Naive thymus-derived CD8-positive, alpha-beta T cell (primary cell): Measurements from ENCODE around the gene PSAT1. TPM values are rescaled to one million over a fixed set of nuclear protein-coding genes. Genes with fewer than 3 reads are reported as not detected.

Experiments used
- ATAC-seq, 2 donors: fragments of 150-1000 bp; cut with Tn5 transposase in 1 of 2; sonication (Bioruptor Pico), chemical (Tn5 transposase) in 1 of 2; 1 replicate in 1 of 2; 2 replicates in 1 of 2; pipeline ENCODE4 v1.10.0; 2021; ENCODE audit warnings: mild to moderate bottlenecking in 2 of 2, moderate library complexity in 2 of 2
- POLR2A ChIA-PET: fragments of 350-600 bp; sonication (Branson Sonifier 250); formaldehyde crosslinking; loops from one replicate; lab custom pipeline; 2021; ENCODE audit warnings: antibody characterized with exemption; lab: Charles Lee
- DNase-seq, 10 donors: peaks; one replicate each; pipeline versions ENCODE4 v3.0.0 to v3.0.0-alpha.2; 2020 to 2022
- H3K27ac Mint-ChIP-seq, 10 donors: one replicate each; pipeline ENCODE4 v1.8.0; 2020 to 2022; ENCODE audit warnings: mild to moderate bottlenecking in 10 of 10, mixed read lengths in 10 of 10, moderate library complexity in 4 of 10, inconsistent platforms in 1 of 10
- H3K27me3 Mint-ChIP-seq, 5 donors: one replicate each; pipeline ENCODE4 v1.8.0; 2021 to 2022; ENCODE audit warnings: mixed read lengths in 5 of 5
- H3K36me3 Mint-ChIP-seq, 3 donors: one replicate each; pipeline ENCODE4 v1.8.0; 2020 to 2022; ENCODE audit warnings: mixed read lengths in 3 of 3, mild to moderate bottlenecking in 2 of 3, inconsistent platforms in 1 of 3
- H3K4me1 Mint-ChIP-seq, 4 donors: one replicate each; pipeline ENCODE4 v1.8.0; 2021 to 2022; ENCODE audit warnings: mixed read lengths in 4 of 4
- H3K4me3 Mint-ChIP-seq, 10 donors: one replicate each; pipeline ENCODE4 v1.8.0; 2020 to 2022; ENCODE audit warnings: mild to moderate bottlenecking in 10 of 10, mixed read lengths in 10 of 10, moderate library complexity in 6 of 10, inconsistent platforms in 1 of 10
- H3K9me3 Mint-ChIP-seq, 9 donors: one replicate each; pipeline ENCODE4 v1.8.0; 2020 to 2022; ENCODE audit warnings: mixed read lengths in 9 of 9, mild to moderate bottlenecking in 3 of 9, inconsistent platforms in 1 of 9, moderate library complexity in 1 of 9
- polyA plus RNA-seq, 3 donors: library from polyadenylated mRNA; unstranded; fragments of 300-500 nt; fragmentation: Illumina TruSeq; gene quantifications; one replicate each; pipeline ENCODE4 v1.2.3, GENCODE V29; 2021
- total RNA-seq, 8 experiments: library from RNA in 2 of 8; stranded (reverse) in 2 of 8; gene quantifications; one replicate each; pipeline ENCODE4 v1.2.3 and lab custom pipeline; 2021 to 2026

The PSAT1 gene
- total and polyA plus RNA-seq, 5 experiments from 2014 or later: 12.1 to 29.3 (median 20.1) TPM

DNA sequence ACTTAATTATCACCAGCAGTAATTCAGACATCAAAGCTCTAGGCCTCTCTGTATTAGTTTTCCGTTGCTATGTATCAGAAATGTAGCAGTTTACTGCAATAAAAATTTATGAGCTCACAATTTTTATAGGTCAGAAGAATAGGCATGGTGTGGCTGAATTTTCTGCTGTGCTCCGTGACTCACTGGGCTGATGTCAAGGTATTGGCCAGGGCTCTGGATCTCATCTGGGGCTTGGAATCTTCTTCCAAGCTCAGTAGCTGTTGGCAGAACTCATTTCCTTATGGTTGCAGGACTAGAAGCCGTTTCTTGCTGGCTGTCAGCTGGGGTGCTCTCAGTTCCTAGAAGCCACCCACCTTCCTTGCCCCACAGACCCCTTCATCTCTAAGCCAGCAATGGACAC lies 66.3 kb downstream of the PSAT1 start:
- Mint-ChIP-seq H3K4me1 (peaks cover 0 to 1% (median 0%) of the 10 kb centered on the region in 4 donors), H3K27ac (peak overlapping the region in 1 of 10 donors; percentile 12), H3K4me3 (no peak overlapping the region), H3K9me3 (no peaks in the 10 kb centered on the region), H3K36me3 (no peaks in the 10 kb centered on the region), H3K27me3 (no peaks in the 10 kb centered on the region)
- ATAC-seq: no peak
- POLR2A ChIA-PET: no interaction called here
- no peak for DNase-seq

DNA sequence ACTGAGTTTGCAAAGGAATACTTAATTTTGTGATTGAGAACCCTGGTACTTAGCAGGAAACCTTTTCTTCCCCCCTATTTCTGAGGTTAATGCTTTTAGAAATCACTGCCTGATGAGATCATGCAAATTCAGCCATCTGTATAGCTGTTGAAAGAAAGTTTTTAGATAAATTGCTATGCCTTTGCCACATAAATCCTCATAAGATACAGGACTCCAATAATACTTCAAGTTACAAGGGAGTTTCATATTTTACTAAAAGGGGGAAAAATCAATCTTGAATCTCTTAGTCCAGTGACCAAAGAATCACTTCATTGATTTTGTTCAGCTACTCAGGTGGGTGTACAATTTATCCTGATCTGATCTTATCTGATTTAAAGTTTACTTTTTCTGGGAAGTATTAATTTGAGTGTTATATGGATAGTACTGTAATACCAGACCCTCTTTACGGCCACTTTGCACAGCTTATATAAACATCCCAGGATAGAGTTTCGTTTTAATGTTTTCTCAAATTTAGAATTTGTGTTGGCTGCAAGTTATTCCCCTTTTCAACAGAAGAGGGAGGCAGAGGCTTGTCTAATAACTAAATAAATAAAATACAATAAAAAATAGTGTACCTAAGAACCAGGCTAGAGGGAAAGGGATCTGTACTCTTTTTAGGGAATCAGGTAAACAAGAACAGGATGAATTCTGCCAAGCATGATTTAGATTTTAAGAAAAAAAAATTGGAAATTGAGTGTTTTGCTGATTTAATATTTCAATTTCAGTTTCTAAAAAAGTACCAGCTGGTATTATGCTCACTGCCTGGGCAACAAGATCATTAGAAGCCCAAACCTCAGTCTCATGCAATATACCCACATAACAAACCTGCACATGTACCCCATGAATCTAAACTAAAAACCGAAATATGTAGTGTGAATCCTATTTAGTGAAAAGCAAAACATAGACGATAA lies 69.1 kb downstream of the PSAT1 start:
- ATAC-seq (no peak), DNase-seq (no peak)
- H3K4me3 Mint-ChIP-seq: no peak overlapping the region
- POLR2A ChIA-PET: no interaction called here
- peaks cover 5 to 18% (median 9%) of the 10 kb centered on the region in 5 donors for H3K27me3 Mint-ChIP-seq
- H3K4me1 Mint-ChIP-seq: no peaks in the 10 kb centered on the region
- H3K27ac Mint-ChIP-seq: no peak overlapping the region
- H3K36me3 Mint-ChIP-seq: no peaks in the 10 kb centered on the region
- no peaks in the 10 kb centered on the region for H3K9me3 Mint-ChIP-seq

- POLR2A ChIA-PET: no interaction called here
Measured at GRCh38 chr9:78366827-78367226, 69.9 kb downstream of the PSAT1 start.

DNA sequence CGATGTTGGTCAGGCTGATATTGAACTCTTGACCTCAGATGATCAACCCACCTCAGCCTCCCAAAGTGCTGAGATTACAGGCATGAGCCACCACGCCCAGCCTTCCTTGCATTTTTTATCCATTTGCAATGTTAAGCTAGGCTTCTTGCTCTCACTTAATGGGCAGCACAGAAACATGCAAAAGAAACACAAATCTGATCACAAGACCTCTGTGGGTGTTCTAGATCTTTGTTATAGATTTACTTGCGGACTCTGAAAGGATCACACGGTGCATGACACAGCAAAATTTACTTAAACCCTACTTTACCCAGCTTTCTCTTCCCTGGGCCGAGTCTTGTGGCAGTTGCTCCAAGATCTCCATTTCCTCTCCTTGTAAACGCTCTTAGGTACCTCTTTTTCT lies 71.3 kb downstream of the PSAT1 start:
- H3K9me3 Mint-ChIP-seq: no peaks in the 10 kb centered on the region
- POLR2A ChIA-PET: no interaction called here
- no peaks in the 10 kb centered on the region for H3K36me3 Mint-ChIP-seq
- no peak overlapping the region for H3K4me3 Mint-ChIP-seq
- ATAC-seq: no peak
- peaks cover 8 to 38% (median 20%) of the 10 kb centered on the region in 5 donors for H3K27me3 Mint-ChIP-seq
- no peak for DNase-seq
- no peak overlapping the region for H3K27ac Mint-ChIP-seq
- H3K4me1 Mint-ChIP-seq: no peaks in the 10 kb centered on the region

More at GRCh38 chr9:78366827-78367226, 69.9 kb downstream of the PSAT1 start:
- DNase-seq: no peak
- Mint-ChIP-seq H3K4me1 (no peaks in the 10 kb centered on the region), H3K27ac (no peak overlapping the region), H3K36me3 (no peaks in the 10 kb centered on the region), H3K9me3 (no peaks in the 10 kb centered on the region), H3K27me3 (peaks cover 6 to 26% (median 11%) of the 10 kb centered on the region in 5 donors), H3K4me3 (no peak overlapping the region)
- ATAC-seq: no peak

GRCh38 chr9:78369639-78370219 lies 72.8 kb downstream of the PSAT1 start:
- H3K4me1 Mint-ChIP-seq: no peaks in the 10 kb centered on the region
- DNase-seq (peak; percentile 4 to 69 (median 40)), ATAC-seq (no peak)
- POLR2A ChIA-PET: no interaction called here
- no peak overlapping the region for H3K4me3 Mint-ChIP-seq
- H3K27ac Mint-ChIP-seq: no peak overlapping the region
- peaks cover 12 to 42% (median 22%) of the 10 kb centered on the region in 5 donors for H3K27me3 Mint-ChIP-seq
- H3K36me3 Mint-ChIP-seq: no peaks in the 10 kb centered on the region
- no peaks in the 10 kb centered on the region for H3K9me3 Mint-ChIP-seq

- ATAC-seq (no peak), DNase-seq (no peak)
- Mint-ChIP-seq H3K4me1 (no peaks in the 10 kb centered on the region), H3K27me3 (peaks cover 12 to 42% (median 22%) of the 10 kb centered on the region in 5 donors), H3K9me3 (no peaks in the 10 kb centered on the region), H3K27ac (no peak overlapping the region), H3K4me3 (no peak overlapping the region), H3K36me3 (no peaks in the 10 kb centered on the region)
- POLR2A ChIA-PET: no interaction called here
Measured at GRCh38 chr9:78370991-78371390, 74.1 kb downstream of the PSAT1 start.

DNA sequence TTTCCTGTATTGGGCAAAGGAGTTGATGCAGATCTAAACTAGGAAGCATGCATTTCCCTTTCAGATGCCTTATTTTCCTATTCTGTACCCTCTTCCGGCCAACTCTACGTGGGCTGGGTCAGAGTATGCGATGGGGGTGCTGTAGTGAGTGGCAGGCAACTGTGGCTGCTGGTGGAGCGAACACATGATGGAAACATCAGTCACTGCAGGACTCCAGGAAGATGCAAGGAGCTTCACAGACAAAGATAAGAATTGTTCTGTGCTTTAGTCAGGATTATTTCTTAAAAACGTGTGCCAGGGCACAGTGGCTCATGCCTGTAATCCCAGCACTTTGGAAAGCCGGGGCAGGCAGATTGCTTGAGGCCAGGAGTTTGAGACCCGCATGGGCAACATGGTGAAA lies 75.1 kb downstream of the PSAT1 start:
- no peaks in the 10 kb centered on the region for H3K9me3 Mint-ChIP-seq
- H3K4me1 Mint-ChIP-seq: no peaks in the 10 kb centered on the region
- no peaks in the 10 kb centered on the region for H3K36me3 Mint-ChIP-seq
- H3K4me3 Mint-ChIP-seq: no peak overlapping the region
- POLR2A ChIA-PET: no interaction called here
- H3K27me3 Mint-ChIP-seq: peaks cover 13 to 44% (median 22%) of the 10 kb centered on the region in 5 donors
- peak overlapping the region in 1 of 10 donors; percentile 70 for H3K27ac Mint-ChIP-seq
- no peak for ATAC-seq
- DNase-seq: no peak

Other genes with a start within 250 kb of the PSAT1 start
- 10 to 100 TPM; 32.7 to 35.9 TPM for gene CEP78, start 61.0 kb upstream of the PSAT1 start, total RNA-seq
- 10 to 100 TPM; 14.7 to 21.2 (median 15.1) TPM for gene CEP78, start 61.0 kb upstream of the PSAT1 start, polyA plus RNA-seq